T1000 (cell line): ENCODE measurements around the gene ENDOD1.
A peak's percentile ranks its signal among the peaks of the same experiment; 100 is the strongest.

Experiments
- DNase-seq: peaks from one replicate; lab custom pipeline; 2025; ENCODE audit warnings: mixed read lengths; lab: John Stamatoyannopoulos, UW

The ENDOD1 gene

GRCh38 chr11:95143106-95143681, 53.5 kb downstream of the ENDOD1 start:
- DNase-seq = no peak

GRCh38 chr11:95144313-95145235, 54.9 kb downstream of the ENDOD1 start:
- DNase-seq = no peak

GRCh38 chr11:95145430-95146060, 55.9 kb downstream of the ENDOD1 start:
- DNase-seq = no peak

- no peak for DNase-seq
These were observed 57.8 kb downstream of the ENDOD1 start for GRCh38 chr11:95147364-95147905.

GRCh38 chr11:95148406-95148805, 58.8 kb downstream of the ENDOD1 start:
- DNase-seq = no peak

- no peak for DNase-seq
These were observed 59.3 kb downstream of the ENDOD1 start for GRCh38 chr11:95148938-95149337.

GRCh38 chr11:95149651-95150364, 60.2 kb downstream of the ENDOD1 start:
- DNase-seq = peak; percentile 11

GRCh38 chr11:95150956-95151684, 61.5 kb downstream of the ENDOD1 start:
- peak; percentile 42 for DNase-seq

GRCh38 chr11:95152876-95153856, 63.5 kb downstream of the ENDOD1 start:
- DNase-seq = no peak

GRCh38 chr11:95153857-95154246, 64.2 kb downstream of the ENDOD1 start:
- DNase-seq = no peak

- DNase-seq = no peak
These were observed 64.9 kb downstream of the ENDOD1 start for GRCh38 chr11:95154514-95154913.

GRCh38 chr11:95155385-95155784, 65.7 kb downstream of the ENDOD1 start:
- DNase-seq = no peak

- DNase-seq = no peak
These were observed 66.6 kb downstream of the ENDOD1 start for GRCh38 chr11:95156133-95156721.

GRCh38 chr11:95156916-95157541, 67.4 kb downstream of the ENDOD1 start:
- no peak for DNase-seq

GRCh38 chr11:95157824-95158223, 68.2 kb downstream of the ENDOD1 start:
- no peak for DNase-seq

GRCh38 chr11:95161248-95161647, 71.6 kb downstream of the ENDOD1 start:
- DNase-seq = no peak

GRCh38 chr11:95163106-95163505, 73.5 kb downstream of the ENDOD1 start:
- no peak for DNase-seq

GRCh38 chr11:95165638-95166037, 76.0 kb downstream of the ENDOD1 start:
- no peak for DNase-seq

- DNase-seq = no peak
These were observed 77.1 kb downstream of the ENDOD1 start for GRCh38 chr11:95166781-95167180.
